ENCODE results near the gene ANOS1.

DNA sequence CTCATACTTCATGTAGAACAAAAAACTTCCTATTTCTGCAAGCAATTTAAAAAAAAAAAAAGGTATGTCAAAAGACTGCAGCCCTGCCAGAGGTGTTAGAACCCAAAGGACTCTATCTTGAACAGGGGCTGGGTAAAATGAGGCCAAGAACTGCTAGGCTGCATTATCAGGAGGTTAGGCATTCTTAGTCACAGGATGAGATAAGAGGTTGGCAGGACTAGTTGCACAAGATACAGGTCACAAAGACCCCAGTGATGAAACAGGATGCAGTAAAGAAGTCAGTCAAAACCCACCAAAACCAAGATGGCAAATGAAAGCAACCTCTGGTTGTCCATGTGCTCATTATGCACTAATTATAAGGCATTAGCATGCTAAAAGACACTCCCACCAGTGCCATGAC is 104.1 kb downstream of the ANOS1 start:
- TF ChIP-seq, protein P1, sequence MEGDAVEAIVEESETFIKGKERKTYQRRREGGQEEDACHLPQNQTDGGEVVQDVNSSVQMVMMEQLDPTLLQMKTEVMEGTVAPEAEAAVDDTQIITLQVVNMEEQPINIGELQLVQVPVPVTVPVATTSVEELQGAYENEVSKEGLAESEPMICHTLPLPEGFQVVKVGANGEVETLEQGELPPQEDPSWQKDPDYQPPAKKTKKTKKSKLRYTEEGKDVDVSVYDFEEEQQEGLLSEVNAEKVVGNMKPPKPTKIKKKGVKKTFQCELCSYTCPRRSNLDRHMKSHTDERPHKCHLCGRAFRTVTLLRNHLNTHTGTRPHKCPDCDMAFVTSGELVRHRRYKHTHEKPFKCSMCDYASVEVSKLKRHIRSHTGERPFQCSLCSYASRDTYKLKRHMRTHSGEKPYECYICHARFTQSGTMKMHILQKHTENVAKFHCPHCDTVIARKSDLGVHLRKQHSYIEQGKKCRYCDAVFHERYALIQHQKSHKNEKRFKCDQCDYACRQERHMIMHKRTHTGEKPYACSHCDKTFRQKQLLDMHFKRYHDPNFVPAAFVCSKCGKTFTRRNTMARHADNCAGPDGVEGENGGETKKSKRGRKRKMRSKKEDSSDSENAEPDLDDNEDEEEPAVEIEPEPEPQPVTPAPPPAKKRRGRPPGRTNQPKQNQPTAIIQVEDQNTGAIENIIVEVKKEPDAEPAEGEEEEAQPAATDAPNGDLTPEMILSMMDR (IDR thresholded peaks at IDR 0.05; ENCODE audit: extremely low read depth in 1 of 2, insufficient read depth in 1 of 2, low read depth in 1 of 2, low read length in 2 of 2): no peak
- TF ChIP-seq POLR2A (IDR thresholded peaks at IDR 0.05; ENCODE audit: low read depth, low read length) (no peak), MAX (IDR thresholded peaks at IDR 0.05; ENCODE audit: insufficient read depth, insufficient read length) (no peak)

All from endothelial cell of umbilical vein (primary cell).